HG03159 (cell line): Measurements from ENCODE around the gene TXNDC16.
A peak's percentile ranks its signal among the peaks of the same experiment; 100 is the strongest.
"Not testable (repeated sequence)": the region's sequence is repeated elsewhere in the genome, so short reads cannot be mapped to it uniquely, and the experiment has no call there.

ENCODE experiments used
- ATAC-seq: cut with Tn5 transposase; IDR thresholded peaks from one replicate; pipeline ENCODE4 v1.9.1; 2021; ENCODE audit warnings: mild to moderate bottlenecking, moderate library complexity; ENCODE audit not compliant: unreplicated experiment

Gene TXNDC16, protein sequence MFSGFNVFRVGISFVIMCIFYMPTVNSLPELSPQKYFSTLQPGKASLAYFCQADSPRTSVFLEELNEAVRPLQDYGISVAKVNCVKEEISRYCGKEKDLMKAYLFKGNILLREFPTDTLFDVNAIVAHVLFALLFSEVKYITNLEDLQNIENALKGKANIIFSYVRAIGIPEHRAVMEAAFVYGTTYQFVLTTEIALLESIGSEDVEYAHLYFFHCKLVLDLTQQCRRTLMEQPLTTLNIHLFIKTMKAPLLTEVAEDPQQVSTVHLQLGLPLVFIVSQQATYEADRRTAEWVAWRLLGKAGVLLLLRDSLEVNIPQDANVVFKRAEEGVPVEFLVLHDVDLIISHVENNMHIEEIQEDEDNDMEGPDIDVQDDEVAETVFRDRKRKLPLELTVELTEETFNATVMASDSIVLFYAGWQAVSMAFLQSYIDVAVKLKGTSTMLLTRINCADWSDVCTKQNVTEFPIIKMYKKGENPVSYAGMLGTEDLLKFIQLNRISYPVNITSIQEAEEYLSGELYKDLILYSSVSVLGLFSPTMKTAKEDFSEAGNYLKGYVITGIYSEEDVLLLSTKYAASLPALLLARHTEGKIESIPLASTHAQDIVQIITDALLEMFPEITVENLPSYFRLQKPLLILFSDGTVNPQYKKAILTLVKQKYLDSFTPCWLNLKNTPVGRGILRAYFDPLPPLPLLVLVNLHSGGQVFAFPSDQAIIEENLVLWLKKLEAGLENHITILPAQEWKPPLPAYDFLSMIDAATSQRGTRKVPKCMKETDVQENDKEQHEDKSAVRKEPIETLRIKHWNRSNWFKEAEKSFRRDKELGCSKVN

DNA sequence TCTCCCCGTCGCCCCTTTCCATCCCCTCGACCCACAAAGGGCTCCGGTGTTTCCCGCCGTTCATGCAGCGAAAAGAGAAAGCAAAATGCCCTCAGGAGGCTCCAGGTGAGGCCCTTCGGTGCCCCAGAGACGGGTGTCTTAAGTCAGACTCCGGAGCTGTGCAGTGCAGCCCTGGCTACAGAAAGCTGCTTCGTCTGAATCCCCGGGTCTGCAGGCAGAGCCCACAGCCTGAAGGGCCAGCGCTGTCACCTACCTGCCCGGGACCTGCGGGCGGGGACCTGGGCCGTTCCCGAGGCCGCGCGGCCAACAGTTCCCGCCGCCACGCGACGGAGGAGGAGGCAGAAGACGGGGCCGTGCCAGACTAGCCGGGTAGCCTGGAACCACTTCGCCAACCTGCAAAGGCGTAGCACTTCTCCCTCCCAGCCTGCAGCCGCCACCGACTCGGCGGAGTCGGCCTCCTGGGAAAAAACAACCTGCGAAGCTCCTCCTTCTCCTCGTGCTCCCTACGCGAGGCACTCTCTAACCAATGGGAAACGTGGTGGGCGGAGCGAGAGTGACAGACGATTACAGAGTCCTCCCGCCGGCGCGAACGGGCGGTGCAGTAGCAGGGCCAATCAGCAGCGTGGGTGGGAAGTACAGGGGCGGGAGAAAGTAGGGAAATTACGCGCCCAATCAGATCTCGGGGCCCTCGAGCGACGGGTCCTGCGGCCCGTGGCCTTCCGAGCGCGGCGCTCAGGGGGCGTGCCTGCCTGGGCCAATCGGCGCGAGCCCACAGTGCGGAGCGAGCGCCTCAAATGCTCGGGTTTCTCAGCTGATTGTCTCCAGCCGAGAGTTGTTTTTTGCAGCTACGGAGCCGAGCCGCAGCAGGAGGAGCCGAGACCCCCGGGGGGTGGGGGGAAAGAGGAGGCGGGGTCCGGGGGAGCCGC is at the start of gene TXNDC16, which contains the start of gene GPR137C:
TXNDC16 (minus strand) TSS at position 443 of the 926 bp plus-strand sequence. CDS start 8,948 bp downstream, outside the sequence.
GPR137C (plus strand) TSS at position 774 of the 926 bp plus-strand sequence. CDS start 312 bp downstream, outside the sequence.
- ATAC-seq: peak; percentile 93

DNA sequence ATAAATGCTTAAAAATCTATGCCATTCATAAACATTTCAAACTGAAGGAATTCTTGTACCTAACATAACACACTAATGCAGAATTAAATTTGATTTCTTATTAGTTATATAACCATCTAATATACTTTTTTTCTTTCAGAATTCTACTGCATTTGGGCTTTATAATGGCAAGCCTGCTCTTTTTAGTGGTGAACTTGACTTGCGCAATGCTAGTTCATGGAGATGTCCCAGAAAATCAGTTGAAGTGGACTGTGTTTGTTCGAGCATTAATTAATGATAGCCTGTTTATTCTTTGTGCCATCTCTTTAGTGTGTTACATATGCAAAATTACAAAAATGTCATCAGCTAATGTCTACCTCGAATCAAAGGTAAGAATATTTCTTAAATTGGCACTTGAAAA is 47.7 kb upstream of the TXNDC16 start:
- ATAC-seq: no peak

DNA sequence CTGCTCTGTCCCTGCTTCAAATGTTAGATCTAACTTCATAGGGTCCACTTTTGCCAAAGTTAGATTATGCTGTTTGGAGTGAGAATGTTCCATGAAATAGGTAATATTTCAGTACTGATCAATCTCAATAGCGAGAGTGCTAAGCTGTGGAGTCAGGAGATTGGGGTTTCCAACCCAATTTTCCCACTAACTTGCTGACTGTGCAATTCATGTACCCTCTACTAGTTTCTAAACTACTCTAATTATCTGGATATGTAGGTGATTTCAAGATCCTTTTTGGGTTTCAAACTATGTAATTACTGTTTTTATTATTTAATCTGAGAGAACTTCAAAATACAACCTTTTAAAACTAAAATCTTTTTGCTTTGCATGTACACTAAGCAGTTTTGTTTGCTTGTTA is 46.3 kb upstream of the TXNDC16 start:
- ATAC-seq: no peak

DNA sequence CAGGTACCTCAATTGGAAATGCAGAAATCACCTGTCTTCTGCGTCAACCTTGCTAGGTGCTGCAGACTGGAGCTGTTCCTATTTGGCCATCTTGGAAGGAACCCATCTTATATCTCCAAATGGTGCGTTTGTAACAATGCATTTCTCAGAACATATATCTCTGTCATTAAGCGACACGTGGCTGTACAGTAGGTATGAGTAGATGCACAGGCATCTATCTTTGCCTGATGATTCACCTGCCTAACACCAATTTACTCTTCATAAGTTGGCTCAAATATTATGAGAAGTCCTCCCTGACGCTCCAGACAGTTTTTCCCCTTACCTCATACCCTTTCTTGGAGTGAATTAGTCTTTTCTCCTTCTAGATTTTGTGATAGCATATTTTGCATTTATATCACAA is 44.6 kb upstream of the TXNDC16 start:
- no peak for ATAC-seq

DNA sequence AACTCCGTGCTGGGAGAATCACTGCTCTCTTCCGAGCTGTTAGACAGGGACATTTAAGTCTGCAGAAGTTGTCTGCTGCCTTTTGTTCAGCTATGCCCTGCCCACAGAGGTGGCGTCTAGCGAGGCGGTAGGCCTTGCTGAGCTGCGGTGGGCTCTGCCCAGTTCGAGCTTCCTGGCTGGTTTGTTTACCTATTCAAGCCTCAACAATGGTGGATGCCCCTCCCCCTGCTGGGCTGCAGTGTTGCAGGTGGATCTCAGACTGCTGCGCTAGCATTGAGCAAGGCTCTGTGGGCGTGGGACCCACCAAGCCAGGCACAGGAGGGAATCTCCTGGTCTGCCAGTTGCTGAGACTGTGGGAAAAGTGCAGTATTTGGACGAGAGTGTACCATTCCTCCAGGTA is 44.0 kb upstream of the TXNDC16 start:
- no peak for ATAC-seq

DNA sequence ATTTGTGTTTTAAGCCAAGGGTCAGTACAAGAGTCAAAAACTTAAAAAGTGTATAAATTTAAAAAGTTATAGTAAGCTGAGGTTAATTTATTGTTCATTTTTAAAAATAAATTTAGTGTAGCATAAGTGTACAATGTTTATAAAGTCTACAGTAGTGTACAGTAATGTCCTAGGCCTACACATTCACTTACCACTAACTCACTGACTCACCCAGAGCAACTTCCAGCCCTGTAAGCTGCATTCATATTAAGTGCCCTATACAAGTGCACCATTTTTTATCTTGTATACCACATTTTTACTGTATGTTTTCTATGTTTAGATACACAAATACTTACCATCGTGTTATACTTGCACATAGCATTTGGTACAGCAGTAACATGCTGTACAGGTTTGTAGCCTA is 38.0 kb upstream of the TXNDC16 start:
- ATAC-seq: no peak

DNA sequence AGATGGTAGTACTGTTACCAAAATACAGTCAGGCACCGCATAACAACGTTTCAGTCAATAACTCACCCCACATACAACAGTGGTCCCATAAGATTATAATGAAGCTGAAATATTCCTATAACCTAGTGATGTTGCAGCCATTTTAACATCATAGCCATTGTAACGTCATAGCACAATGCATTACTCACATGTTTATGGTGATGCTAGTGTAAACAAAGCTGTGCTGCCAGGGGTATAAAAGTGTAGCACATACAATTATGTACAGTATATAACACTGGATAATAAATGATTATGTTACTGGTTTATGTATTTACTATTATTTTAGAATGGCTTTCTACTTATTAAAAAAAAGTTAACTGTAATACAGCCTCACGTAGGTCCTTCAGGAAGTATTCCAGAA is 37.3 kb upstream of the TXNDC16 start:
- ATAC-seq: no peak

DNA sequence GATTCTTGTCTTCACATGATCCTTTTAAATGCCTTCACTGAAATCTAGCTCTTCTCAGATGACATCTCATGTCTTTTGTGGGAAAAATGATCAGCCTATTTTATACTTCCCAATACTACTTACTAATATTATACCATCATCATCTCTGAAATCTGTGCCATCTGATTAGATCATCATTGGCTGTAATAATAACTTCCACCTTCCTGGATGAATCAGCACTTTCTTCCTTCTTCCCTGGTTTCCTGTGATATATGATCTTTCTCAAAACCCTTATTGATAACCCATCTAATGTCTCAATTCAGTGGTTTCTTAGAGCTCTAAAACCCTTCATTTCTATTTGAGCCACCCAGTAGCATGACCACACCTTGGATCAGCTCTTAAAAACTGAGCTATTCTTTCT is 31.2 kb upstream of the TXNDC16 start:
- ATAC-seq: no peak

DNA sequence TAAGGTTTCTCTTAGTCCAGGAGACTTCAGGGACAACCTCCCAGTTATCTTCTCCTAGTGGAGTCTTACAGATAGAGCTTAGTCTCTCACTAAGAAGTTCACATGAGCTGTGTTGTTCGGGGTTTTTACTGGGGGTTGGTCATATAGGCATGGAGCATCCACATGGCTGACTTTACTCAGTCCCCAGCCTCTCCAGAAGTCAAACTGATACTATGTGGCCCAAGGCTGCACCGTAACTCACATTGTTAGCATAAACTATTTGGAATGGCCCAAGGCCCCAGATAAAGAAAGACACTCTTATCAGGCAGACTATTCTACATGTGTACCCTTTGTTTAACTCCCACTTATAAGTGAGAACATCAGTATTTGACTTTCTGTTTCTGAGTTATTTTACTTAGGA is 23.6 kb upstream of the TXNDC16 start:
- no peak for ATAC-seq

DNA sequence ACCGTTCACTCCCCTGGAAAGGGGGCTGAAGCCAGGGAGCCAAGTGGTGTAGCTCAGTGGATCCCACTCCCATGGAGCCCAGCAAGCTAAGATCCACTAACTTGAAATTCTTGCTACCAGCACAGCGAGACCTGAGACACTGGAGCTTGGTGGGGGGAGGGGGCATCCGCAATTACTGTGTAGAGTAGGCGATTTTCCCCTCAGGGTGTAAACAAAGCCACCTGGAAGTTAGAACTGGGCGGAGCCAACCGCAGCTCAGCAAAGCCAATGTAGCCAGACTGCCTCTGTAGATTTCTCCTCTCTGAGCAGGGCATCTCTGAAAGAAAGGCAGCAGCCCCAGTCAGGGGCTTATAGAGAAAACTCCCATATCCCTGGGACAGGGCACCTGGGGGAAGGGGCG is 16.1 kb upstream of the TXNDC16 start:
- not testable (repeated sequence) for ATAC-seq

DNA sequence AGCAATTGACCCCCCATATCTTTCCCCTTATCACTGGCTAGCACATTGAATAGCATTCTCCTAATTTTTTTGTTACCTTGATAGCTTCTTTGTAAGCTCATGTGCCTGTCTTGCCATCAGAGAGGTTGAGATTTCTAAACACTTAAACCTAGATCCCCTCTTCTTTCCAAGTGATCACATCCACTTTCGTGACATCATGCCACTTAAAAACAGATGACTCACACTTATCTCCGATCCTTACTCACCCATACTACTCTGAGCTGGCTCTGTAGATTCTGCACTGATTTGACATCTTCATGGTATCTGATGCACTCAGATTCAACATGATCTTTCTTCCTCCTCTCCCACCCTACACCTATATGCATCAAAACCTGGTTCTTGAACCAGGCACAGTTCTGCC is 10.8 kb upstream of the TXNDC16 start:
- ATAC-seq: no peak

DNA sequence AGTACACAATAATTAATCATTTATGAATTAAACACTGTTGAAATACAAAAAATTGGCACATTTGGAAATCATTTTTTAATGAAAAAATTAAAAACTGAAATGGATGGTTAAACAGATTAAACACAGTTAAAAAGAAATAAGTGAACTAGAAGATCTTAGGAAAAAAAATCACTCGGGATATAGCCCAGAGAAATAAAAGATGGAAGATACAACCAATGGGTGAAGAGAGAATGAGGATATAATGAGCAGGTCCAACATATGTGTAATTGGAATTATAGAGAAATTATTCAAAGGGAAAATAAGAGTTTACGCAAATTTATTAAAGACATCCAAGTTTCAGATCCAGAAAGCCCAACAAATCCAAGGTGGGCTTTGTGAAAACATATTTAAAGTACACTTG is 6.4 kb upstream of the TXNDC16 start:
- no peak for ATAC-seq

DNA sequence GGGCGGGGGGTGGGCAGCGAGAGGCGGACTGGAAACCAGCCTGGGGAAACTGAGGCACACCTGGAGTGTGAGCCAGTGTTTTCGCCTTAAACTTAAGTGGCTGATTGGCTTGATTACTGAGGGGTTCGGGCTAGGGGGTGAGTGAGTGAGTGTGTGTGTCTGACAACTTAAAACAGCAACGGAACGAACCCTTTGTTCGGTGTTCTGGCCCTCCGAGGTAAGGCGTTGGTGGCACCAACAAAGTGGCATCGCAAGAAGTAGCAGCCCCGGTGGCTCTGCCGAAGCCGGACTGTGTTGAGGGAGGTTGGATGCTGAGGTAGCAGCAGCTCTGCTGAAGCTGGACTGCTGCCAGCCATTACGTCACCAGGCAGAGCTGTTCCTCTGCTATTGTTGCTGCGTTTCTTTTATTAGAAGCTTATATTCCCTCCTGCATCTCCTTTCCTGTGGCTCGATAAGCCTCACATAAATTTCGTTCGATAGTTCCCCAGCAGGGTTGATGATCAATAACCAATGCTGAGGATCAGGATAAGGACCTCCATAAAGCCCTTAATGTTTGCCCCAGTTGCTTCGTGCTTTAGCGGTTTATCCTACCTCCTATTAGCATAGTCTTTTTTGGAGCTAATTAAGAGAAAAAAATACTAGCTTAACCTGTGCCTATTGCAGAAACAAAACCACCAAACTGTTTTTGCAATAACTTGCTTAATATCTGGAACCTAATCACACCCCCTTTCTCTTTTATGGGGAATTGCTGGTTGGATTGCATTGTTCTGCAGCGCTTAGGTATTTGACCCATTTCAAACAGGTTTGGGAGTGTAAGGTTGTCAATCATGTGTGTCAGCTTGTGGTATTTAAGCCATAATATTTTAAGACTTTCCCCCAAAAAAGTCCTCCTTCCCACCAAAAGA is 1.6 kb upstream of the TXNDC16 start:
- ATAC-seq: no peak

DNA sequence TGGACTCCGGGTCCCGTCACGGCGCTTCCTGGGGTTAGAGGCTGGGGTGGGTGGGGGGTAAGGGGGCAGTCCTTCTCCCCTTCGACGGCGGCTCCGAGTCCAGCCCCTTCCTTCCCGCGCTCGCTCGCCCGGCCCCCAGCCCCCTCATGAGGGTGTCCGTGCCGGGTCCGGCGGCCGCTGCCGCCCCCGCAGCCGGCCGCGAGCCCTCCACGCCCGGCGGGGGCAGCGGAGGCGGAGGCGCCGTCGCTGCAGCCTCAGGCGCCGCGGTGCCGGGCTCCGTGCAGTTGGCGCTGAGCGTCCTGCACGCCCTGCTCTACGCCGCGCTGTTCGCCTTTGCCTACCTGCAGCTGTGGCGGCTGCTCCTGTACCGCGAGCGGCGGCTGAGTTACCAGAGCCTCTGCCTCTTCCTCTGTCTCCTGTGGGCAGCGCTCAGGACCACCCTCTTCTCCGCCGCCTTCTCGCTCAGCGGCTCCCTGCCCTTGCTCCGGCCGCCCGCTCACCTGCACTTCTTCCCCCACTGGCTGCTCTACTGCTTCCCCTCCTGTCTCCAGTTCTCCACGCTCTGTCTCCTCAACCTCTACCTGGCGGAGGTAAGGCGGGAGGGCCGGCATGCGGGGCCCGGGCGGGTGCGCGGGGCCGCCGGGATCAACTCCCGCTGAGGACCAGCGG is 831 bp upstream of the TXNDC16 start:
- ATAC-seq: peak; percentile 28

DNA sequence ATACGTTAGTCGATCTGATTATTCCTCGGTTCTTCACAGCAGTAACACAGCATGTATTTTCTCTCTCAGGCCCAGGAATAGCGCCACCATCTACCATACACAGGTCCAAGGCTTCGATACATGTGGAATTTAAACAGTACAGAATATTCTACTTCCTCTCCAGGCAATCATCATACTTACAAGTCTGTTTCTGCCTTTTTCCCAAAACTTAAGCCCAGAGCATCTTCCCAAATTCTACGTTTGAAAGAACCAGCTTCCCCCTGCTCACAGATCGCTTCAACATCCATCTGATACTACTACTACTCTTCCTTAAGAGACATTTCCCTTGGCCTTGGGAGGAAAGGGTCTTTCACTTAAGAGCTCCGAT is 626 bp downstream of the TXNDC16 start:
- no peak for ATAC-seq

DNA sequence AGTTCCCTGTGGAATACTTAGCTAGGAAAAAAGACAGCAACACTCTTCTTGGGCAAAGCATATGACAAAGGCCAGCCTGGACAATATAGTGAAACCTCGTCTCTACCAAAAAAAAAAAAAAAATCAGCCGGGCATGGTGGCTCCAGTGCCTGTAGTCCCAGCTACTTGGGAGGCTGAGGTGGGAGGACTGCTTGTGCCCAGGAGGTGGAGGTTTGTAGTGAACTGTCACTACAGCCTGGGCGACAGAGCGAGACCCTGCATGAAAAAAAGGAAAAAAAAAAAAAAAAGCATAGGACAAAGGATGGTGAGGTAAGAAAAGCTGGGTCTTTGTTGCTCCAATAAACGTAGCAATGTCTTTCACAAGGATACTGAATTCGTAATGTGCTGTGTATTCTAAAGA is 1.1 kb downstream of the TXNDC16 start:
- ATAC-seq: no peak

DNA sequence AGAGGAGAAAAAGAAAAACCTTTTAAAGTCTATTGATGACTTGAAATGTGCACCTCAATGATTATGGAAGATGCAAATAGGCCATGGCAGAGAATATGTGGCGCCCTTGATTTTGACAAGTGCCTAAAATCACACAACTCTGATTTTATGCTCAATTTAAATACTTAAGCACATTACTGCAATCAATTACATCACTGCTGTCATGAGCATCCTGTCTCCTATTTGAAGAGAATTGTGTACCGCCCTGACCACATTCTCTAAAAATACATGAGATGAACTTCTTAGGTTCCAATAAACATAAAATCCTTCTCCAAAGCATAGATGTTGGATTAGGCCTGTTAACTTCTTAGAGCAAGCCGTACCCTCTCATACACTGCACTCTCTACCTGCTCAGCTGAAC is 1.6 kb downstream of the TXNDC16 start:
- no peak for ATAC-seq

DNA sequence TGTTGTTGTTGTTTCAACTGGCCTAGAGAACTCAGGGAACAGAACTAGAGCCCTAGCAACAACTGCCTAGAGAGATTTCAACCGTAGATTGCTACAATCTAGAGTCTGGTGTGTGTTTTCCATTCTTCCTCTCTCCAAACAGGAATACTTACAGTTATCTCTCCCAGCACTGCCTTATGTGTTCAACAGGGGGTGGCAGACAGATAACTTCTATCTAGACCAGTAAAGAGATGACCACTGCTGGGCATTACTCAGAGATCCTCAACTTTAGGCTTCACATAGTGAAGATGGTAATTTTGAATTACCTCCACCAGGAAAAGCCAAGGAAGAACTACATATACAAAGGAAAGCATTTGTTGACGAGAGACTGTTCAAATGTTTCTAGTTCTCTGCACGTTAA is 4.8 kb downstream of the TXNDC16 start:
- ATAC-seq: no peak

DNA sequence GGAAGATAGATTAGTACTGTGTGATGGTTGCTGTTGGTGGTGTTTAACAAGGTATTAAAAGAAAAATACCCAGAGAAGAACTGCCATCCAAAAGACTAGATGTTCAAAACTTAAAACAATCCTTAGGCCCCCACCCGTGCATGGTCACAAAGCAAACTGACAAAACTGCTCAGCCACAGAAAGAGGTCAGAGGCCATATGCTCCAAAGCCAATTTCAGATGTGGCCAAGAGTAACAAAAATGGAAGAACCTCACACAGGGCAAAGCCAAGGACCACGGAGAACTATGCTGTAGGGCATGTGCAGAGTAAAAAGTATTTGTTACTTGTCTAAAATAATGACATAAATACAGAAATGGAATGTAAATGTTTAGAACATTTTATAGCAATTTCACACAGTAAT is 5.3 kb downstream of the TXNDC16 start:
- no peak for ATAC-seq

DNA sequence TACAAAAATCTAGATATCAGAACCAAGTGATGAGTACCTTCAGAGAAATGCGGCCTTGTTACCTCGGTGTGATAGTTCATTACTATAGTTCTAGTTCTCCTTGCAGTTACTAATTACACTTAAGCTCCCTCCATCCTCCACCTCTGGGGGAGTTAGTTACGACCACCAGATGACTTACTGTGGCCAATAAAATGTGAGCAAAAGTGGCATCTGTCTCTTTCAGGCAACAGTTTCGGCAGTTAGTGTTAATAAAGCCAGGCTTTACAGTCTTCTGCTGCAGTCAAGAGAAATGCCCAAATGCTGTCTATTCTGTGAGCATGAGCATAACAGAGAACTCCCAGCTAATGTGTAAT is 6.0 kb downstream of the TXNDC16 start:
- no peak for ATAC-seq
